Parietal lobe (tissue), 2 donors: ENCODE measurements around the gene PPM1M. TPM values are rescaled to one million over a fixed set of nuclear protein-coding genes. Genes with fewer than 3 reads are reported as not detected.

ENCODE experiments used
- small RNA-seq: library from RNA; depleted of rRNA; stranded (forward); fragments of <200 nt; gene quantifications from one replicate; pipeline ENCODE3, GENCODE V24; 2014; ENCODE audit warnings: low replicate concordance
- total RNA-seq: library from RNA; depleted of rRNA; stranded (reverse); fragments of >200 nt; gene quantifications from one replicate; pipeline ENCODE4 v1.2.3, GENCODE V29; 2014

The PPM1M gene
- total RNA-seq: 7.8 TPM

GRCh38 chr3:52245322-52246263 is at the start of gene PPM1M:
TSS of gene PPM1M (plus strand) at chr3:52245759. CDS start at chr3:52245825, 66 bp downstream.

GRCh38 chr3:52197842-52198625 is 47.5 kb upstream of the PPM1M start, which contains the start of gene ALAS1:
TSS of gene ALAS1 (plus strand) at chr3:52198160. CDS start at chr3:52199242, 1,082 bp downstream.

GRCh38 chr3:52225452-52226228 is 19.9 kb upstream of the PPM1M start, which contains the start of gene TLR9:
TSS of gene TLR9 (minus strand) at chr3:52225645. CDS start at chr3:52225529, 116 bp downstream.

GRCh38 chr3:52238761-52239701 is 6.5 kb upstream of the PPM1M start, which contains the start of gene TWF2:
TSS of gene TWF2 (minus strand) at chr3:52239158. CDS start at chr3:52239016, 142 bp downstream.

GRCh38 chr3:52278510-52279069 is 33.0 kb downstream of the PPM1M start, which contains the start of gene WDR82:
TSS of gene WDR82 (minus strand) at chr3:52278649. CDS start at chr3:52278361, 288 bp downstream.

Small RNAs within 50 kb of the gene (small RNA-seq; reads per million reads assigned to genes)
- 4.0 reads per million, percentile 85 among the genes with 10 or more reads in this experiment for gene MIR135A1
- gene MIRLET7G: 3,835 reads per million, percentile 99 among the genes with 10 or more reads in this experiment

Other genes starting within 250 kb of the PPM1M start
- 712 TPM for gene RPL29, start 249.9 kb upstream of the PPM1M start, total RNA-seq
- 15.3 TPM for gene DUSP7, start 189.2 kb upstream of the PPM1M start, total RNA-seq
- 4.4 TPM for gene POC1A, start 91.3 kb upstream of the PPM1M start, total RNA-seq
- 36.3 TPM for gene ALAS1, start 47.6 kb upstream of the PPM1M start, total RNA-seq
- 0.31 TPM for gene TLR9, start 20.1 kb upstream of the PPM1M start, total RNA-seq
- gene TWF2, start 6.6 kb upstream of the PPM1M start, total RNA-seq: 26.9 TPM
- gene WDR82, start 32.9 kb downstream of the PPM1M start, total RNA-seq: 144 TPM
- gene GLYCTK, start 42.1 kb downstream of the PPM1M start, total RNA-seq: 5.6 TPM
- gene DNAH1, start 70.6 kb downstream of the PPM1M start, total RNA-seq: 6.3 TPM
- 123 TPM for gene BAP1, start 164.2 kb downstream of the PPM1M start, total RNA-seq
- gene PHF7, start 164.9 kb downstream of the PPM1M start, total RNA-seq: 5.0 TPM
- 2.8 TPM for gene SEMA3G, start 199.3 kb downstream of the PPM1M start, total RNA-seq
- gene TNNC1, start 208.3 kb downstream of the PPM1M start, total RNA-seq: not detected
- gene NISCH, start 209.8 kb downstream of the PPM1M start, total RNA-seq: 139 TPM
- gene STAB1, start 249.6 kb downstream of the PPM1M start, total RNA-seq: 11.9 TPM